Heart left ventricle (tissue), 16 donors: ENCODE measurements around the gene STAMBP. TPM values are rescaled to one million over a fixed set of nuclear protein-coding genes. Genes with fewer than 3 reads are reported as not detected.
"Not testable (repeated sequence)": the region's sequence is repeated elsewhere in the genome, so short reads cannot be mapped to it uniquely, and the experiment has no call there.

Source experiments
- ATAC-seq, 4 donors: fragments of 200-7000 bp; cut with Tn5 transposase; one replicate each; pipeline ENCODE4 v1.9.1; 2020 to 2022; ENCODE audit warnings: moderate library complexity in 4 of 4, mild to moderate bottlenecking in 3 of 4, moderate number of reproducible peaks in 1 of 4
- DNase-seq, 5 donors: peaks; one replicate each; pipeline ENCODE4 v3.0.0-alpha.2; 2020
- H3K27ac ChIP-seq, 12 donors: fragments of 200-600 bp; sonication (generic) in 4 of 12; one replicate each; pipeline versions ENCODE4 v1.5.0 to v1.8.0; 2016 to 2022; ENCODE audit warnings: mild to moderate bottlenecking in 2 of 12
- H3K27me3 ChIP-seq, 9 donors: fragments of 200-600 bp; sonication (generic) in 2 of 9; one replicate each; pipeline versions ENCODE4 v1.5.1 to v1.8.0; 2016 to 2022; ENCODE audit warnings: mild to moderate bottlenecking in 3 of 9
- H3K36me3 ChIP-seq, 9 donors: fragments of 200-600 bp; sonication (generic) in 2 of 9; one replicate each; pipeline versions ENCODE4 v1.5.0 to v1.8.0; 2018 to 2022; ENCODE audit warnings: mild to moderate bottlenecking in 2 of 9
- H3K4me1 ChIP-seq, 12 donors: fragments of 200-600 bp; sonication (generic) in 4 of 12; one replicate each; pipeline versions ENCODE4 v1.5.0 to v1.8.0; 2016 to 2022; ENCODE audit warnings: mild to moderate bottlenecking in 3 of 12
- H3K4me3 ChIP-seq, 12 donors: fragments of 200-600 bp; sonication (generic) in 4 of 12; one replicate each; pipeline versions ENCODE4 v1.5.0 to v1.8.0; 2017 to 2022; ENCODE audit warnings: mild to moderate bottlenecking in 9 of 12, moderate library complexity in 4 of 12
- H3K9me3 ChIP-seq, 12 donors: fragments of 200-600 bp; sonication (generic) in 4 of 12; one replicate each; pipeline versions ENCODE4 v1.5.0 to v1.8.0; 2016 to 2022; ENCODE audit warnings: mild to moderate bottlenecking in 1 of 12
- CTCF ChIP-seq, 12 donors: fragments of 200-600 bp; sonication (generic) in 4 of 12; IDR thresholded peaks; one replicate each; pipeline versions ENCODE4 v1.5.0 to v1.8.0; 2018 to 2022; ENCODE audit warnings: antibody characterized with exemption in 12 of 12, mild to moderate bottlenecking in 5 of 12
- POLR2A ChIP-seq, 2 donors: fragments of 450-650 bp; IDR thresholded peaks; one replicate each; pipeline ENCODE4 v1.6.1; 2017; ENCODE audit warnings: antibody characterized with exemption in 2 of 2, mild to moderate bottlenecking in 2 of 2, moderate library complexity in 2 of 2
- WGBS, 4 donors: extraction: QIAGEN DNeasy Blood & Tissue Kit in 2 of 4; methylation state at CpG; one replicate each; pipeline versions ENCODE4 v1.1.5 to v1.1.7; 2013 to 2018; 5-methylcytosine and 5-hydroxymethylcytosine counted together
- intact Hi-C, 10 donors: fragments of 100-400 bp; cut with DNase I; formaldehyde crosslinking; loops; one replicate each; pipeline versions ENCODE4 v1.11.1 to v1.14.2; 2022
- polyA plus RNA-seq, 2 donors: library from polyadenylated mRNA; stranded (reverse); fragments of 200-250 nt; gene quantifications; one replicate each; pipeline ENCODE4 v1.2.3, GENCODE V29; 2013
- total RNA-seq, 9 donors: library from RNA; depleted of rRNA in 2 of 9; stranded (reverse); fragments of >200 nt in 2 of 9; fragmentation: NEBNext Ultra II Directional in 3 of 9; extraction: Animal tissue kit (Norgen Biotek cat#: 25700) in 3 of 9; gene quantifications; one replicate each; pipeline versions ENCODE4 v1.1.0 to v1.2.4, GENCODE V29; 2016 to 2023
- donor health status: ischemic (EF 13 %, LVEDD 7.1; RV severe dilation, severe dysfunction).
- donor health status: healthy with polysubstance abuse.
- donor health status: DM: no; HTN: yes; CAD: no.
- donor health status: DM: no; HTN: no; CAD: no.
- donor health status: ischemic (EF 25% LVEDD 6.9; RV normal size, moderate dysfunction).
- donor health status: ischemic (EF 25% LVEDD 5.7; RV mildly dilated, moderate dysfunction).
- donor health status: healthy.
- donor health status: DM: yes; HTN: yes; CAD: no.
- donor health status: ischemic (EF 35%, LVEDD 5.7; RV mildly dilated, moderate dysfunction).
- donor health status: nonischemic (EF 11% LVEDD 7.7; RV severe dilation, severe dysfunction).
- donor health status: DM: yes; HTN: yes; CAD: no.
- donor health status: PGD.
- donor health status: ischemic (EF 29% LVEDD 5.4; RV normal size, mild dysfunction).
- donor health status: nonischemic (EF 23%, LVEDD 6.1; RV moderate dilation, normal function).

Gene STAMBP
- total and polyA plus RNA-seq, 11 donors, result 13.2 to 38.0 (median 33.0) TPM

- DNase-seq, result no peak
- intact Hi-C loops, result no loop called here
- Histone ChIP-seq H3K9me3 (no peaks in the 10 kb centered on the region), H3K27me3 (no peaks in the 10 kb centered on the region), H3K4me1 (no peaks in the 10 kb centered on the region), H3K27ac (peak overlapping the region in 2 of 12 donors; percentile 73 to 83), H3K36me3 (no peaks in the 10 kb centered on the region), H3K4me3 (no peak overlapping the region)
- no peak for TF ChIP-seq CTCF (IDR thresholded peaks at IDR 0.05)
- no peak for TF ChIP-seq POLR2A (IDR thresholded peaks at IDR 0.05)
- ATAC-seq, result peak; percentile 37 to 60 (median 44)
- WGBS, 4 donors, result 59 to 74% (median 69%) methylated on average over 9 of the region's 9 CpGs
These were observed 48.5 kb downstream of the STAMBP start for GRCh38 chr2:73877071-73877802.

DNA sequence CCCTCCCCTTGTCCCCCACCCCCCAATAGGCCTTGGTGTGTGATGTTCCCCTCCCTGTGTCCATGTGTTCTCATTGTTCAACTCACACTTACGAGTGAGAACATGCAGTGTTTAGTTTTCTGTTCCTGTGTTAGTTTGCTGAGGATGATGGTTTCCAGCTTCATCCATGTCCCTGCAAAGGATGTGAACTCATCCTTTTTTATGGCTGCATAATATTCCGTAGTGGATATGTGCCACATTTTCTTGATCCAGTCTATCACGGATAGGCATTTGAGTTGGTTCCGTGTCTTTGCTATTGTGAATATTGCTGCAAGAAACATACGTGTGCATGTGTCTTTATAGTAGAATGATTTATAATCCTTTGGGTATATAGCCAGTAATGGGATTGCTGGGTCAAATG lies 49.2 kb downstream of the STAMBP start:
- 95 to 96% (median 95%) methylated on average over 5 of the region's 5 CpGs for WGBS, 4 donors
- H3K4me3 ChIP-seq, H3K36me3 ChIP-seq, DNase-seq, H3K4me1 ChIP-seq, ATAC-seq, H3K27me3 ChIP-seq, intact Hi-C loops, H3K9me3 ChIP-seq: not testable (repeated sequence)
- H3K27ac ChIP-seq, result peak overlapping the region in 2 of 12 donors; percentile 73 to 83

DNA sequence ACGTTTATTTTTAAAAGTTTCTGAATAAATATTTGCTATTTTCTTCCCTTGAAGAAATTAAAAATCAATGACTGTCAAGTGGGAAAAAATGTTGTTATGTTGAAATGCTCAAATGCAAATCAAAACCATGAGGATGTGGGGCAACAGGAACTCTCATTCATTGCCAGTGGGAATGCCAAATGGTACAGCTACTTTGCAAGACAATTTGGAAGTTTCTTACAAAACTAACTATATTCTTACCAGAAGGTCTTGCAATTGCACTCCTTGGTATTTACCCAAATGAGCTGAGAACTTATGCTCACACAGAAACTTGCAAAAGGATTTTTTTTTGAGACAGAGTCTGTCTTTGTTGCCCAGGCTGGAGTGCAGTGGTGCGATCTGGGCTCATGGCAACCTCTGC lies 56.6 kb downstream of the STAMBP start:
- Histone ChIP-seq H3K9me3 (no peaks in the 10 kb centered on the region), H3K27me3 (peaks cover 0 to 6% (median 0%) of the 10 kb centered on the region in 9 donors), H3K36me3 (no peaks in the 10 kb centered on the region), H3K27ac (no peak overlapping the region), H3K4me1 (no peaks in the 10 kb centered on the region), H3K4me3 (no peak overlapping the region)
- no peak for ATAC-seq
- intact Hi-C loops, result no loop called here
- DNase-seq, result no peak
- TF ChIP-seq POLR2A (IDR thresholded peaks at IDR 0.05) (no peak), CTCF (IDR thresholded peaks at IDR 0.05) (no peak)
- WGBS, 4 donors, result 52 to 63% (median 58%) methylated on average over 2 of the region's 2 CpGs

DNA sequence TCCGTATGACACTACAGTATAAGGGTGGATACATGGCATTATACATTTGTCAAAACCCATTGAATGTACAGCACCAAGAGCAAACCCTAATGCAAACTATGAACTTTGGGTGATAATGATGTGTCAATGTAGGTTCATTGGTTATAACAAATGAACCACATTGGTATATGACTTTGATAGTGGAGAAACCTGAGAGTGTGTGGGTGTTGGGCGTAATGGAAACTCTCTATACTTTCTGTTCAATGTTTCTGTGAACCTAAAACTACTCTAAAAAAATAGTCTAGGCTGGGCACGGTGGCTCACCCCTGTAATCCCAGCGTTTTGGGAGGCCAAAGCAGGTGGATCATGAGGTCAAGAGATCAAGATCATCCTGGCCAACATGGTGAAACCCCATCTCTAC lies 57.6 kb downstream of the STAMBP start:
- 88 to 96% (median 90%) methylated on average over 4 of the region's 4 CpGs for WGBS, 4 donors
- ATAC-seq, result no peak

DNA sequence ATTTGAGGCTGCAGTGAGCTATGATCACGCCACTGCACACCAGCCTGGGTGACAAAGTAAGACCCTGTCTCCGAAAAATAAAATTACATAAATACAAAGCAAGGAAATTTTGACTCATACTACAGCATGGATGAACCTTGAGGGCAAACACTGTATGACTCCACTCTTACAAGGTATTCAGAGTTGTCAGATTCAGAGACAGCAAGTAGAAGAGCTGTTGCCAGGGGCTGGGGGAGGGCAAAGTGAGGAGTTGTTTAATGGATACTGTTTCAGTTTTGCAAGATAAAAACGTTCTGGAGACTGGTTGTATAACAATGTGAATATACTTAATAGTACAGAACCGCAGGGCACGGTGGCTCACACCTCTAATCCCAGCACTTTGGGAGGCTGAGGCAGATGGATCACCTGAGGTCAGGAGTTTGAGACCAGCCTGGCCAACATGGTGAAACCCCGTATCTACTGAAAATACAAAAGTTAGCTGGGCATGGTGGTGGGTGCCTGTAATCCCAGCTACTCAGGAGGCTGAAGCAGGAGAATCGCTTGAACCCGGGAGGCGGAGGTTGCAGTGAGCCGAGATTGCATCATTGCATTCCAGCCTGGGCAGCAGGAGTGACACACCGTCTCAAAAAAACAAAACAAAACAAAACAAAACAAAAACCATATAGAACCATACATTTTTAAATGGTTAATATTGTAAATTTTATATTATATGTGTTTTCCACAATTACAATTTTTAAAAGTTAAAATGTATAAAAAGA lies 59.0 kb downstream of the STAMBP start:
- ATAC-seq, intact Hi-C loops, H3K27me3 ChIP-seq, H3K4me3 ChIP-seq, DNase-seq, H3K4me1 ChIP-seq, H3K36me3 ChIP-seq, H3K27ac ChIP-seq, H3K9me3 ChIP-seq: not testable (repeated sequence)
- WGBS, 4 donors, result 76 to 80% (median 78%) methylated on average over 11 of the region's 11 CpGs

More for the DNA sequence above, 57.6 kb downstream of the STAMBP start:
- intact Hi-C loops, result no loop called here
- no peak for TF ChIP-seq CTCF (IDR thresholded peaks at IDR 0.05)
- no peak for TF ChIP-seq POLR2A (IDR thresholded peaks at IDR 0.05)
- peaks cover 0 to 6% (median 0%) of the 10 kb centered on the region in 9 donors for H3K27me3 ChIP-seq
- no peaks in the 10 kb centered on the region for H3K9me3 ChIP-seq
- H3K27ac ChIP-seq, result no peak overlapping the region
- no peak overlapping the region for H3K4me3 ChIP-seq
- no peaks in the 10 kb centered on the region for H3K4me1 ChIP-seq
- no peak for DNase-seq
- no peaks in the 10 kb centered on the region for H3K36me3 ChIP-seq
